ENCODE measurements around the gene RABL6. TPM values are rescaled to one million over a fixed set of nuclear protein-coding genes. Genes with fewer than 3 reads are reported as not detected.

Gene RABL6
- total RNA-seq, 1 donor from 2014 or later = 69.4 TPM

DNA sequence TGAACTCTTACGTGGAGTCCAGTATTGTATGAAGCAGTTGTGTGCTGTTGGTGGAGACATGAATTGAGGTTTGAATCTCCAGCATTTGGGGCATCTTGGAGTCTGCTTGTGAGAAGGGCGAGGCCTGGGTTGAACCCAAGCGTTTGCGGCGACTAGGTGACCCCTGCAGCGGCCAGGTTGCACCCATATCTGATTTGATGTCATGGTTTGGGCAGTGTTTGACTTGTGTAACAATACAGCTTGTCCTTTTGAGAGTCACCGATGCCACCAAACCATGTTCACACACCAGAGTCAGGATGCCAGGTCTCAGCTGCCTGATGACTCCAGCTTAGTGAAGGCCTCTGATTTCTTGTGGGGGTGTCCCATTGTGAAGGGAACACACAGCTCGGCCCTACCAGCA lies 80.7 kb downstream of the RABL6 start:
- no peak overlapping the region for H3K9ac ChIP-seq (ENCODE audit: low read length)
- no peaks in the 10 kb centered on the region for H3K9me3 Mint-ChIP-seq (ENCODE audit: unreplicated experiment)
- no peaks in the 10 kb centered on the region for H3K9me3 ChIP-seq (ENCODE audit: insufficient read depth, low read depth, low read length)
- no peak for DNase-seq (ENCODE audit: low read depth)
- H3K36me3 ChIP-seq (ENCODE audit: insufficient read depth, low read length) = no peaks in the 10 kb centered on the region
- no peaks in the 10 kb centered on the region for H3K27me3 ChIP-seq (ENCODE audit: insufficient read depth, low read length)
- no peaks in the 10 kb centered on the region for H3K27me3 Mint-ChIP-seq (ENCODE audit: low read depth, unreplicated experiment)
- peaks cover 60% of the 10 kb centered on the region for H3K79me2 ChIP-seq (ENCODE audit: insufficient read depth, low read length)
- peaks cover 3% of the 10 kb centered on the region for H3K36me3 Mint-ChIP-seq (ENCODE audit: low read depth, unreplicated experiment)
- no peak overlapping the region for H3K4me2 ChIP-seq (ENCODE audit: low read length)
- no peak overlapping the region for H3K27ac Mint-ChIP-seq (ENCODE audit: unreplicated experiment)
- no peak for FAIRE-seq
- no peak overlapping the region for H2AFZ ChIP-seq (ENCODE audit: low read depth, low read length)
- peaks cover 26% of the 10 kb centered on the region for H4K20me1 ChIP-seq (ENCODE audit: insufficient read depth, low read length)
- H3K4me1 Mint-ChIP-seq (ENCODE audit: low read depth, unreplicated experiment) = peaks cover 4% of the 10 kb centered on the region
- no peak overlapping the region for H3K4me3 Mint-ChIP-seq (ENCODE audit: unreplicated experiment)
- no peak overlapping the region for H3K4me3 ChIP-seq (ENCODE audit: insufficient read depth, low read depth, low read length)
- H3K4me1 ChIP-seq (ENCODE audit: insufficient read depth, low read length) = no peaks in the 10 kb centered on the region
- TF ChIP-seq, protein P1, sequence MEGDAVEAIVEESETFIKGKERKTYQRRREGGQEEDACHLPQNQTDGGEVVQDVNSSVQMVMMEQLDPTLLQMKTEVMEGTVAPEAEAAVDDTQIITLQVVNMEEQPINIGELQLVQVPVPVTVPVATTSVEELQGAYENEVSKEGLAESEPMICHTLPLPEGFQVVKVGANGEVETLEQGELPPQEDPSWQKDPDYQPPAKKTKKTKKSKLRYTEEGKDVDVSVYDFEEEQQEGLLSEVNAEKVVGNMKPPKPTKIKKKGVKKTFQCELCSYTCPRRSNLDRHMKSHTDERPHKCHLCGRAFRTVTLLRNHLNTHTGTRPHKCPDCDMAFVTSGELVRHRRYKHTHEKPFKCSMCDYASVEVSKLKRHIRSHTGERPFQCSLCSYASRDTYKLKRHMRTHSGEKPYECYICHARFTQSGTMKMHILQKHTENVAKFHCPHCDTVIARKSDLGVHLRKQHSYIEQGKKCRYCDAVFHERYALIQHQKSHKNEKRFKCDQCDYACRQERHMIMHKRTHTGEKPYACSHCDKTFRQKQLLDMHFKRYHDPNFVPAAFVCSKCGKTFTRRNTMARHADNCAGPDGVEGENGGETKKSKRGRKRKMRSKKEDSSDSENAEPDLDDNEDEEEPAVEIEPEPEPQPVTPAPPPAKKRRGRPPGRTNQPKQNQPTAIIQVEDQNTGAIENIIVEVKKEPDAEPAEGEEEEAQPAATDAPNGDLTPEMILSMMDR (IDR thresholded peaks at IDR 0.05; ENCODE audit: insufficient read depth, low read depth, low read length) = no peak
- TF ChIP-seq EZH2 (IDR thresholded peaks at IDR 0.05; ENCODE audit: insufficient read depth, low read length) = no peak
- no peak overlapping the region for H3K27ac ChIP-seq (ENCODE audit: low read depth, low read length)

DNA sequence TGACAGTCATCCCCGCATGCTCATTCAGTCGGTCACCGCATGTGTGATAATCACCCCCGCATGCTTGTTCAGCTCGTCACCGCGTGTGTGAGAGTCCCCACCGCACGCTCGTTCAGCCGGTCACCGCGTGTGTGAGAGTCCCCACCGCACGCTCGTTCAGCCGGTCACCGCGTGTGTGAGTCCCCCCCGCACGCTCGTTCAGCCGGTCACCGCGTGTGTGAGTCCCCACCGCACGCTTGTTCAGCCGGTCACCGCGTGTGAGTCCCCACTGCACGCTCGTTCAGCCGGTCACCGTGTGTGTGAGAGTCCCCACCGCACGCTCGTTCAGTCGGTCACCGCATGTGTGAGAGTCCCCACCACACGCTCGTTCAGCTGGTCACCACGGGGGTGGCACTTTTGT lies 82.1 kb downstream of the RABL6 start:
- Histone ChIP-seq H3K27me3 (ENCODE audit: insufficient read depth, low read length) (no peaks in the 10 kb centered on the region), H3K4me2 (ENCODE audit: low read length) (no peak overlapping the region), H3K9me3 (ENCODE audit: insufficient read depth, low read depth, low read length) (no peaks in the 10 kb centered on the region), H4K20me1 (ENCODE audit: insufficient read depth, low read length) (peaks cover 33% of the 10 kb centered on the region), H3K27ac (ENCODE audit: low read depth, low read length) (no peak overlapping the region), H3K9ac (ENCODE audit: low read length) (no peak overlapping the region), H2AFZ (ENCODE audit: low read depth, low read length) (no peak overlapping the region), H3K4me3 (ENCODE audit: insufficient read depth, low read depth, low read length) (no peak overlapping the region), H3K4me1 (ENCODE audit: insufficient read depth, low read length) (no peaks in the 10 kb centered on the region), H3K79me2 (ENCODE audit: insufficient read depth, low read length) (peaks cover 70% of the 10 kb centered on the region), H3K36me3 (ENCODE audit: insufficient read depth, low read length) (no peaks in the 10 kb centered on the region)
- peaks cover 6% of the 10 kb centered on the region for H3K36me3 Mint-ChIP-seq (ENCODE audit: low read depth, unreplicated experiment)
- peaks cover 4% of the 10 kb centered on the region for H3K4me1 Mint-ChIP-seq (ENCODE audit: low read depth, unreplicated experiment)
- DNase-seq (ENCODE audit: low read depth) (no peak), FAIRE-seq (no peak)
- no peaks in the 10 kb centered on the region for H3K27me3 Mint-ChIP-seq (ENCODE audit: low read depth, unreplicated experiment)
- H3K9me3 Mint-ChIP-seq (ENCODE audit: unreplicated experiment) = peaks cover 2% of the 10 kb centered on the region
- TF ChIP-seq EZH2 (IDR thresholded peaks at IDR 0.05; ENCODE audit: insufficient read depth, low read length) = no peak
- TF ChIP-seq, protein P1 (IDR thresholded peaks at IDR 0.05; ENCODE audit: insufficient read depth, low read depth, low read length) = no peak
- H3K4me3 Mint-ChIP-seq (ENCODE audit: unreplicated experiment) = no peak overlapping the region
- no peak overlapping the region for H3K27ac Mint-ChIP-seq (ENCODE audit: unreplicated experiment)

DNA sequence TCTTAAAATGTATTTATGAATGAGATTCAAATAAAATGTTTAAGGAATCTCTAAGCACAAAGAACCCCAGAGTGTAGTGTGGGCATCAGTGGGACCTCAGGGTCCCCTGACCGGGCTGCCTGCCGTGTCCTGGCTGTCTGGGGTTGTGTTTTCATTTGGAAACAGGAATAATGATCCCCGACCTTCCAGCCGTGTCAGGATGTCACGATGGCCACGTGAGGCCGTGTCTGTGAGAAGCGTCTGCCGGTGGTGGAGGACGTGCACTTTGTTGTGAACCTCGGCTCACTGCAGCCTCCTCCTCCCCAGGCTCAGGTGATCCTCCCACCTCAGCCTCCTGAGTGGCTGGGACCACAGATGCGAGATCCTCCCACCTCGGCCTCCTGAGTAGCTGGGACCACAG lies 82.9 kb downstream of the RABL6 start:
- no peak for DNase-seq (ENCODE audit: low read depth)
- Histone ChIP-seq H3K27me3 (ENCODE audit: insufficient read depth, low read length) (no peaks in the 10 kb centered on the region), H3K4me2 (ENCODE audit: low read length) (no peak overlapping the region), H3K27ac (ENCODE audit: low read depth, low read length) (no peak overlapping the region), H3K4me1 (ENCODE audit: insufficient read depth, low read length) (no peaks in the 10 kb centered on the region), H3K9me3 (ENCODE audit: insufficient read depth, low read depth, low read length) (no peaks in the 10 kb centered on the region), H3K79me2 (ENCODE audit: insufficient read depth, low read length) (peaks cover 78% of the 10 kb centered on the region), H3K4me3 (ENCODE audit: insufficient read depth, low read depth, low read length) (no peak overlapping the region), H4K20me1 (ENCODE audit: insufficient read depth, low read length) (peaks cover 41% of the 10 kb centered on the region), H2AFZ (ENCODE audit: low read depth, low read length) (no peak overlapping the region), H3K36me3 (ENCODE audit: insufficient read depth, low read length) (no peaks in the 10 kb centered on the region), H3K9ac (ENCODE audit: low read length) (no peak overlapping the region)
- TF ChIP-seq, protein P1 (IDR thresholded peaks at IDR 0.05; ENCODE audit: insufficient read depth, low read depth, low read length) = no peak
- no peak for TF ChIP-seq EZH2 (IDR thresholded peaks at IDR 0.05; ENCODE audit: insufficient read depth, low read length)
- Mint-ChIP-seq H3K36me3 (ENCODE audit: low read depth, unreplicated experiment) (peaks cover 9% of the 10 kb centered on the region), H3K4me1 (ENCODE audit: low read depth, unreplicated experiment) (peaks cover 4% of the 10 kb centered on the region), H3K27ac (ENCODE audit: unreplicated experiment) (no peak overlapping the region), H3K9me3 (ENCODE audit: unreplicated experiment) (peaks cover 2% of the 10 kb centered on the region), H3K27me3 (ENCODE audit: low read depth, unreplicated experiment) (no peaks in the 10 kb centered on the region), H3K4me3 (ENCODE audit: unreplicated experiment) (no peak overlapping the region)
- FAIRE-seq = no peak

Small RNAs within 50 kb of the gene (microRNA-seq; reads per million reads assigned to microRNA genes)
- gene MIR4292 = not detected
- gene MIR4479 = 1.9 reads per million

Other genes with a start within 250 kb of the RABL6 start
- 12.3 and 15.5 TPM in 2 replicates for gene EGFL7, start 145.0 kb upstream of the RABL6 start, total RNA-seq
- 30.8 and 38.0 TPM in 2 replicates for gene AGPAT2, start 120.5 kb upstream of the RABL6 start, total RNA-seq
- 22.4 and 23.2 TPM in 2 replicates for gene DIPK1B, start 95.4 kb upstream of the RABL6 start, total RNA-seq
- gene LCN10, start 65.0 kb upstream of the RABL6 start, total RNA-seq = not detected in 2 replicates
- not detected in 2 replicates for gene LCN6, start 59.4 kb upstream of the RABL6 start, total RNA-seq
- not detected in 2 replicates for gene LCN8, start 49.7 kb upstream of the RABL6 start, total RNA-seq
- gene LCN15, start 43.4 kb upstream of the RABL6 start, total RNA-seq = not detected in 2 replicates
- gene TMEM141, start 16.6 kb upstream of the RABL6 start, total RNA-seq = 40.8 and 46.4 TPM in 2 replicates
- 0.84 and 1.3 TPM in 2 replicates for gene CCDC183, start 11.6 kb upstream of the RABL6 start, total RNA-seq
- 3.3 and 4.2 TPM in 2 replicates for gene AJM1, start 34.5 kb downstream of the RABL6 start, total RNA-seq
- 192 and 215 TPM in 2 replicates for gene PHPT1, start 41.5 kb downstream of the RABL6 start, total RNA-seq
- gene MAMDC4, start 44.4 kb downstream of the RABL6 start, total RNA-seq = 8.5 and 9.3 TPM in 2 replicates
- 364 and 367 TPM in 2 replicates for gene EDF1, start 58.4 kb downstream of the RABL6 start, total RNA-seq
- gene TRAF2, start 78.6 kb downstream of the RABL6 start, total RNA-seq = 12.5 and 14.4 TPM in 2 replicates
- 67.7 and 70.4 TPM in 2 replicates for gene FBXW5, start 136.8 kb downstream of the RABL6 start, total RNA-seq
- gene C8G, start 137.3 kb downstream of the RABL6 start, total RNA-seq = 0.77 and 1.6 TPM in 2 replicates
- gene LCN12, start 144.3 kb downstream of the RABL6 start, total RNA-seq = not detected in 2 replicates
- gene PTGDS, start 169.6 kb downstream of the RABL6 start, total RNA-seq = 5.0 and 5.6 TPM in 2 replicates
- gene LCNL1, start 175.0 kb downstream of the RABL6 start, total RNA-seq = 0.22 and 0.45 TPM in 2 replicates
- gene PAXX, start 184.5 kb downstream of the RABL6 start, total RNA-seq = 15.3 and 18.8 TPM in 2 replicates
- gene CLIC3, start 188.6 kb downstream of the RABL6 start, total RNA-seq = 0.39 and 0.48 TPM in 2 replicates
- 16.2 and 20.0 TPM in 2 replicates for gene ABCA2, start 220.3 kb downstream of the RABL6 start, total RNA-seq
- gene FUT7, start 224.1 kb downstream of the RABL6 start, total RNA-seq = not detected in 2 replicates
- 65.9 and 66.8 TPM in 2 replicates for gene NPDC1, start 238.2 kb downstream of the RABL6 start, total RNA-seq
- 0.14 and 0.55 TPM in 2 replicates for gene ENTPD2, start 246.1 kb downstream of the RABL6 start, total RNA-seq